HCT116 (cell line): ENCODE results near the gene FYCO1. TPM values are rescaled to one million over a fixed set of nuclear protein-coding genes. Genes with fewer than 3 reads are reported as not detected.

Source experiments
- ATAC-seq: fragments of 200-7000 bp; cut with Tn5 transposase; 2 replicates; pipeline ENCODE4 v1.9.1; 2020; ENCODE audit warnings: mild to moderate bottlenecking, moderate library complexity
- BruUV-seq: library from RNA; stranded (reverse); fragments of 400-500 nt; replicated peaks from 2 replicates; lab custom pipeline; 2021; lab: Mats Ljungman, UMichigan
- CTCF ChIA-PET: fragments of 300-600 bp; sonication (Branson Sonifier 250); formaldehyde crosslinking; loops from one replicate; lab custom pipeline; 2021; ENCODE audit warnings: antibody characterized with exemption; lab: Charles Lee
- POLR2A ChIA-PET: fragments of 300-600, 350-600 bp; sonication (Branson Sonifier 250); formaldehyde crosslinking; loops from one replicate; lab custom pipeline; 2021; ENCODE audit warnings: antibody characterized with exemption; lab: Charles Lee
- RAD21 ChIA-PET, 2 experiments: fragments of 300-600 bp; sonication (Branson Sonifier 250); formaldehyde crosslinking; loops; one replicate each; lab custom pipeline; 2023; ENCODE audit warnings: low total read pairs in 2 of 2; ENCODE audit not compliant: uncharacterized antibody in 2 of 2, unreplicated experiment in 2 of 2, low non-redundant PET in 1 of 2; lab: Charles Lee
- DNase-seq: peaks from one replicate; pipeline ENCODE4 v3.0.0-alpha.2; 2010; ENCODE audit warnings: low read depth, low spot score
- H2AFZ ChIP-seq: fragments of 200-600 bp; shearing (Covaris generic), sonication (generic); 2 replicates; pipeline ENCODE4 v1.6.1; 2017; ENCODE audit warnings: low read depth, mixed run types, mixed read lengths, antibody characterized with exemption, low read length; ENCODE audit not compliant: poor library complexity, severe bottlenecking
- H3K27ac ChIP-seq: 2 replicates; pipeline ENCODE4 v1.5.1; 2012; ENCODE audit warnings: low read depth, low read length
- H3K27me3 ChIP-seq: fragments of 200-600 bp; sonication (generic); 2 replicates; pipeline ENCODE4 v1.6.1; 2016; ENCODE audit warnings: mixed run types, low read length, mixed read lengths; ENCODE audit not compliant: insufficient read depth
- H3K36me3 ChIP-seq, 2 experiments: fragments of 200-500 bp in 1 of 2; fragments of 200-600 bp in 1 of 2; sonication (Bioruptor generic) in 1 of 2; sonication (generic) in 1 of 2; 2 replicates each; pipeline versions ENCODE4 v1.5.1 to v1.6.1; 2014 to 2016; ENCODE audit warnings: low read length in 2 of 2, inconsistent platforms in 1 of 2, mixed read lengths in 1 of 2, mixed run types in 1 of 2; ENCODE audit not compliant: insufficient read depth in 2 of 2, control insufficient read depth in 1 of 2
- H3K4me1 ChIP-seq, 2 experiments: fragments of 200-600 bp in 1 of 2; sonication (generic) in 1 of 2; 2 replicates each; pipeline versions ENCODE4 v1.5.1 to v1.6.1; 2012 to 2017; ENCODE audit warnings: low read length in 2 of 2, inconsistent platforms in 1 of 2, mild to moderate bottlenecking in 1 of 2, mixed read lengths in 1 of 2, mixed run types in 1 of 2, moderate library complexity in 1 of 2; ENCODE audit not compliant: insufficient read depth in 2 of 2, control insufficient read depth in 1 of 2
- H3K4me2 ChIP-seq: fragments of 200-600 bp; sonication (generic); 2 replicates; pipeline ENCODE4 v1.6.1; 2017; ENCODE audit warnings: mixed run types, low read length, mixed read lengths
- H3K4me3 ChIP-seq, 2 experiments: fragments of 200-600 bp in 1 of 2; sonication (generic) in 1 of 2; replicated peaks in 1 of 2; 2 replicates each; pipeline ENCODE4 v1.5.1; 2011 to 2016; ENCODE audit warnings: low read length in 2 of 2, control low read depth in 1 of 2, low read depth in 1 of 2, mild to moderate bottlenecking in 1 of 2, mixed read lengths in 1 of 2, mixed run types in 1 of 2
- H3K79me2 ChIP-seq: fragments of 200-600 bp; sonication (generic); 2 replicates; pipeline ENCODE4 v1.6.1; 2017; ENCODE audit warnings: mild to moderate bottlenecking, mixed run types, low read length, moderate library complexity, mixed read lengths; ENCODE audit not compliant: insufficient read depth
- H3K9ac ChIP-seq: fragments of 200-600 bp; sonication (generic); 2 replicates; pipeline ENCODE4 v1.6.1; 2016; ENCODE audit warnings: low read length, mixed read lengths
- H3K9me2 ChIP-seq: fragments of 200-600 bp; sonication (generic), shearing (Covaris generic); 2 replicates; pipeline ENCODE4 v1.6.1; 2017; ENCODE audit warnings: mixed run types, mild to moderate bottlenecking, moderate library complexity; ENCODE audit not compliant: insufficient read depth
- H3K9me3 ChIP-seq, 2 experiments: fragments of 200-500 bp in 1 of 2; fragments of 200-600 bp in 1 of 2; sonication (Bioruptor generic) in 1 of 2; sonication (generic) in 1 of 2; 2 replicates each; pipeline ENCODE4 v1.6.1; 2014 to 2017; ENCODE audit warnings: low read length in 2 of 2, mixed read lengths in 2 of 2, inconsistent platforms in 1 of 2, low read depth in 1 of 2, mild to moderate bottlenecking in 1 of 2, mixed run types in 1 of 2, moderate library complexity in 1 of 2; ENCODE audit not compliant: control insufficient read depth in 1 of 2, insufficient read depth in 1 of 2
- H4K20me1 ChIP-seq: fragments of 200-600 bp; sonication (generic), shearing (Covaris generic); 2 replicates; pipeline ENCODE4 v1.6.1; 2017; ENCODE audit warnings: mixed run types, mild to moderate bottlenecking, moderate library complexity; ENCODE audit not compliant: insufficient read depth
- ELF1 ChIP-seq: IDR thresholded peaks from 2 replicates; pipeline ENCODE4 v1.6.1; 2012; ENCODE audit warnings: low read depth, borderline replicate concordance
- EZH2phosphoT487 ChIP-seq: fragments of 200-600 bp; IDR thresholded peaks from 2 replicates; pipeline ENCODE4 v1.6.1; 2018; ENCODE audit warnings: antibody characterized with exemption, borderline replicate concordance
- JUND ChIP-seq: IDR thresholded peaks from 2 replicates; pipeline ENCODE4 v1.6.1; 2012
- MAX ChIP-seq: IDR thresholded peaks from 2 replicates; pipeline ENCODE4 v1.6.1; 2012
- SP1 ChIP-seq: IDR thresholded peaks from 2 replicates; pipeline ENCODE4 v1.6.1; 2012; ENCODE audit warnings: low read depth
- TCF7L2 ChIP-seq: IDR thresholded peaks from 2 replicates; pipeline ENCODE4 v1.7.0; 2011; ENCODE audit warnings: borderline replicate concordance, inconsistent platforms; ENCODE audit not compliant: insufficient read depth, insufficient read length; ENCODE audit errors: extremely low read depth
- YY1 ChIP-seq: IDR thresholded peaks from 2 replicates; pipeline ENCODE4 v1.6.1; 2011; ENCODE audit warnings: low read length, low read depth, moderate library complexity, mild to moderate bottlenecking; ENCODE audit not compliant: insufficient replicate concordance; ENCODE audit errors: extremely low read depth
- ZBTB33 ChIP-seq: IDR thresholded peaks from 2 replicates; pipeline ENCODE4 v1.6.1; 2011; ENCODE audit warnings: mild to moderate bottlenecking, low read length, moderate library complexity; ENCODE audit not compliant: insufficient replicate concordance; ENCODE audit errors: extremely low read depth
- ZNF274 ChIP-seq: fragments of 200-500 bp; sonication (Bioruptor generic); IDR thresholded peaks from 2 replicates; pipeline ENCODE4 v1.6.1; 2014; ENCODE audit warnings: mild to moderate bottlenecking, low read depth, low read length, inconsistent platforms
- intact Hi-C: fragments of 100-400 bp; cut with micrococcal nuclease; formaldehyde crosslinking; loops from 2 replicates; pipeline ENCODE4 v1.10.0; 2022
- total RNA-seq: library from RNA; stranded (reverse); gene quantifications from one replicate; pipeline ENCODE4 v1.2.1, GENCODE V29; 2021; ENCODE audit not compliant: unreplicated experiment
- TF ChIP-seq, protein P1 (sequence below): IDR thresholded peaks from 2 replicates; pipeline ENCODE4 v1.6.1; 2012; ENCODE audit warnings: low read depth

The FYCO1 gene
- total RNA-seq, 1 experiment from 2014 or later, result 15.8 TPM

- Histone ChIP-seq H3K36me3 (no peaks in the 10 kb centered on the region), H3K9ac (no peak overlapping the region), H3K79me2 (no peaks in the 10 kb centered on the region), H2AFZ (no peak overlapping the region), H3K9me2 (no peaks in the 10 kb centered on the region), H3K4me2 (no peak overlapping the region), H3K4me3 (no peak overlapping the region), H3K27ac (no peak overlapping the region), H4K20me1 (no peaks in the 10 kb centered on the region), H3K4me1 (no peaks in the 10 kb centered on the region), H3K27me3 (no peaks in the 10 kb centered on the region), H3K9me3 (peaks cover 8 to 9% of the 10 kb centered on the region in 2 experiments; a peak in 2 of 4 replicates)
- intact Hi-C loops, result no loop called here
- peak; percentile 16 for DNase-seq
- ChIA-PET CTCF (no interaction called here), RAD21 (no interaction called here), POLR2A (no interaction called here)
- BruUV-seq, result no TSS peak
- TF ChIP-seq SP1, result no peak
- no peak for TF ChIP-seq MAX
- no peak for TF ChIP-seq ELF1
- no peak for TF ChIP-seq YY1
- TF ChIP-seq EZH2phosphoT487, result no peak
- TF ChIP-seq ZNF274, result no peak
- TF ChIP-seq, protein P1, sequence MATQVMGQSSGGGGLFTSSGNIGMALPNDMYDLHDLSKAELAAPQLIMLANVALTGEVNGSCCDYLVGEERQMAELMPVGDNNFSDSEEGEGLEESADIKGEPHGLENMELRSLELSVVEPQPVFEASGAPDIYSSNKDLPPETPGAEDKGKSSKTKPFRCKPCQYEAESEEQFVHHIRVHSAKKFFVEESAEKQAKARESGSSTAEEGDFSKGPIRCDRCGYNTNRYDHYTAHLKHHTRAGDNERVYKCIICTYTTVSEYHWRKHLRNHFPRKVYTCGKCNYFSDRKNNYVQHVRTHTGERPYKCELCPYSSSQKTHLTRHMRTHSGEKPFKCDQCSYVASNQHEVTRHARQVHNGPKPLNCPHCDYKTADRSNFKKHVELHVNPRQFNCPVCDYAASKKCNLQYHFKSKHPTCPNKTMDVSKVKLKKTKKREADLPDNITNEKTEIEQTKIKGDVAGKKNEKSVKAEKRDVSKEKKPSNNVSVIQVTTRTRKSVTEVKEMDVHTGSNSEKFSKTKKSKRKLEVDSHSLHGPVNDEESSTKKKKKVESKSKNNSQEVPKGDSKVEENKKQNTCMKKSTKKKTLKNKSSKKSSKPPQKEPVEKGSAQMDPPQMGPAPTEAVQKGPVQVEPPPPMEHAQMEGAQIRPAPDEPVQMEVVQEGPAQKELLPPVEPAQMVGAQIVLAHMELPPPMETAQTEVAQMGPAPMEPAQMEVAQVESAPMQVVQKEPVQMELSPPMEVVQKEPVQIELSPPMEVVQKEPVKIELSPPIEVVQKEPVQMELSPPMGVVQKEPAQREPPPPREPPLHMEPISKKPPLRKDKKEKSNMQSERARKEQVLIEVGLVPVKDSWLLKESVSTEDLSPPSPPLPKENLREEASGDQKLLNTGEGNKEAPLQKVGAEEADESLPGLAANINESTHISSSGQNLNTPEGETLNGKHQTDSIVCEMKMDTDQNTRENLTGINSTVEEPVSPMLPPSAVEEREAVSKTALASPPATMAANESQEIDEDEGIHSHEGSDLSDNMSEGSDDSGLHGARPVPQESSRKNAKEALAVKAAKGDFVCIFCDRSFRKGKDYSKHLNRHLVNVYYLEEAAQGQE, result no peak
- TF ChIP-seq ZBTB33, result no peak
- TF ChIP-seq JUND, result no peak
- TF ChIP-seq TCF7L2, result no peak
- no peak for ATAC-seq
These were observed 32.2 kb upstream of the FYCO1 start for GRCh38 chr3:46027736-46028397.
